ENCODE data around the gene CRYL1. TPM values are rescaled to one million over a fixed set of nuclear protein-coding genes. Genes with fewer than 3 reads are reported as not detected.

Gene CRYL1
- total RNA-seq, 1 donor from 2014 or later, result 35.0 TPM

DNA sequence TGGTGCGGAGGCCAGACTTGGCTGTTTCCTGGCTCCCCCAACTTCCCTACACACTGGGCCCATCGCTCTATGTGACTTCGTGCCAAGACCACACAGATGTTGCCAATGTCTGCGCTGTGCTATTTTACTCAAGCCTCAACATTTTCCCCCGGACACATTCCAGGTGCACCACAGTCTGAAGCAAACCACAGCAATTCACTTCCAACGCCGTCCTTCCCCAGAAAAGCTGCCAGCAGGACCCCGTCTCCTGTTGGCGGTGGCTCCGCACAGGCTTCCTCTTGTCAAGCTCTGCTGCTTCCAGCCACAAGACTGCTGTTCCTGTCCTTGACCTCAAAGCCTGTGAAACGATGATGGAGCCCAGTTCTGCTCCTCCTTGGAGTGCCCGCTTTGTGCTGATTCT lies 100.7 kb downstream of the CRYL1 start:
- DNase-seq (ENCODE audit: low spot score), result no peak

GRCh38 chr13:20424559-20424852 lies 101.2 kb downstream of the CRYL1 start:
- no peak for DNase-seq (ENCODE audit: low spot score)

DNA sequence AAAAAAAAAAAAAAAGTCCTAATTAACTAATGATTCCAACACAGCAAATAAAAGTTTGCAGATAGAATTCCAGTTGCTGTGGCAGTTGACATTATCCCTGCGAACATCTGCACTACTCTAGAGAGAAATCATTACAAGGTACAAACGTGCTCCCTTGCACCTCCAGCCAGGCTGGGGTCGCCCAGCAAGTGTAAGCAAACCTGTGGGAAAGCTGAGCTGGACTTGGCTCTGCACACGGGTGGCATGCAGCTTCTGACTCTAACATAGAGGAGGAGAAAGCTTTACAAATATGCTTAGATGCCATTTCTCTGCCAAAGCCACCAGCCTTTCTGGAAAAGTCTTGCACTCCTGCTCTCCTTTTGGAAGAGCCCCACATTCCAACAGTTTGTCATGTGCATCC lies 103.3 kb downstream of the CRYL1 start:
- DNase-seq (ENCODE audit: low spot score), result no peak

- no peak for DNase-seq (ENCODE audit: low spot score)
Measured at GRCh38 chr13:20420938-20421337, 104.7 kb downstream of the CRYL1 start.

DNA sequence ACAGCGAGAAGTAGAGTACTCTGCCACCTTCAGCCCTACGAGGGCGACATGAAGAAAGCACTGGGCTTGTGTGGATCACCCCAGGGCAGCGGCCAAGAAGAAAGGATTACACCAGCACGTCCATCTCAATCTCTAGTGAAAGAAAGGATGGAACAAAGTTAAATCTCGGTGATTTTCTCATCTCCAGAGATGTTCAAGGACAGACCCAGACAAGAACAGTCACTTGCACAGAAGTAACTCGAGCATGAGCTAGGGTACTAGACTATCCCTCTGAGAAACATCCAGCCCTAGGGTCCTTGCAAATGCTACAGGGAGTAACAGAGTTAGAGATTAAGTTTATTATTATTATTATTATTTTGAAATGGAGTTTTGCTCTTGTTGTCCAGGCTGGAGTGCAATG lies 106.7 kb downstream of the CRYL1 start:
- no peak for DNase-seq (ENCODE audit: low spot score)

- DNase-seq (ENCODE audit: low spot score), result no peak
Measured at GRCh38 chr13:20416223-20416745, 109.4 kb downstream of the CRYL1 start.

DNA sequence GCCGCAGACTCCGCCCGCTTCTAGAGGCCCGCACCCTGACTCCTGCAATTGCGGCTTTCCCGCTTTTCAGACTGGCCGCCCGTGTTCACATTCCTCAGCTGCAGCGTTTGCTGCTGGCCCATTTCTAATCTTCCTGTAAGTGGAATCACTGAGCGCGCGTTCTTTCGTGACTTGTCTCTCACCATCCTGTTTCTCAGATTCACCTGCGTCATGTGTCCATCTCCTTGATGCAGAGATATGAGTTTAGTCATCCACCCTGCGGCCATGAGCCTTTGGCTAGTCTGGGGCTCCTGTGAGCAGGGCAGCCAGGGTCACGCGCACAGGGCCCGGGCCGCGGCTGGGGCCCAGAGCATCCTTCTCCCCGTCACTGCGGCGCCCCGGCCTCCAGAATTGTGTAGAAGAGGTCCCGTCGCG lies 110.0 kb downstream of the CRYL1 start:
- no peak for DNase-seq (ENCODE audit: low spot score)

GRCh38 chr13:20415306-20415679 lies 110.4 kb downstream of the CRYL1 start:
- no peak for DNase-seq (ENCODE audit: low spot score)

DNA sequence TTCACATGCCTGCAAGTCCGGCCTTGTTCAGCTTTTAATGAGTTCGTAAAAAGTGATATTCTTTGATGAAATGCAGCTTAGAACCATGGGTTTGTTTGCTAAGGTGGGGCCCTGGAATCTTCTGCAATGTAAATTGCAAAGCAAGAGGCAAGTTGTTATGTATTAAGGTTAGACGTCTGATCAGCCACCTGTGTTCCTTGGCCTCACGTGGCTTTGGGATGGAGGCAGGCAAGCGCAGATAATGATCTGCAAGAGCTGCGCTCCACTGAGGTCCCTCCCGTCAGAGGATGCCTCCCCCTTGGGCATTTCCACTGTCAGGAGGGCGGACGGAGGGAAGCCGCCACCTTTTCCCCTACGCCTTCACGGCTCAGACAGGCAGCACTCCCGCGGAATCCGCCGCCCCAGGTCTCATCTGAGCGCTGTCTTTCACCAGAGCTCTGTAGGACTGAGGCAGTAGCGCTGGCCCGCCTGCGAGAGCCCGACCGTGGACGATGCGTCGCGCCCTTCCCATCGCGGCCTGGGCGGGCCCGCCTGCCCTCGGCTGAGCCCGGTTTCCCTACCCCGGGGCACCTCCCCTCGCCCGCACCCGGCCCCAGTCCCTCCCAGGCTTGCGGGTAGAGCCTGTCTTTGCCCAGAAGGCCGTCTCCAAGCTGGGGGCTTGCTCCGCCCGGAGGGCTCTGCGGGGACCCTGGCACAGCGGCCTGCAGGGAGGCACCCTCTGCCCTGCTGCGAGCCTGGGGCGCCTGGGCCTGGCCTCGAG lies 110.9 kb downstream of the CRYL1 start:
- no peak for DNase-seq (ENCODE audit: low spot score)

DNA sequence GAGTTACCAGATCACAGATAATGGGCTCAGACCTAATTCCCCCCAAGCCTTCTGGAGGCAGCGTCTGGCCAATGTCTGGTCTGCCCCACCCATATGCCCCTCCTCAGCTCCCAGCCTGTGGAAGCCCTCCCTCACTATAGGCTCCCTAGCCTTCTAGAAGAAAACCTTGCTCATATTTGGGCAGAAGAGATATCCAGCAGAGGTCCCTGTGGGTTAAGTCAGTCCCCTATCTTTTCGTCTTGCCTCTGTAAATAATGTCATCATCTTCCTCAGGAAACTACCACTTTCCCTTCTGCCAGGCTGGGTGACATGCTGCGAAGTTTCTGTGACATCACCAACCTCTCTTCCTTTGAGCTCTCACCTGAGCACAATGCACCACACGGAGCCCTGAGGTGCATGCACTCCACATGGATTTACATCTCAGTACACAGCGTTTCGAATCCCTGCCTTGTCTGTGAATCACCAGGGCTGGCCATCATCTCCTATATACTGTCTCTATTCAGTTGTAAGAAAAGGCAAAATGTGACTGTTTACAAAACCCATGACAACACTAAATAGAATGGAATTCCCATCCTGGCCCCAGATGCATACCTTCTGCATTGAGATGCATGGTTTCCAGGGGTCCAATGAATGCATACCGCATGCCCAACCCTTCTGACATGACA lies 112.8 kb downstream of the CRYL1 start:
- no peak for DNase-seq (ENCODE audit: low spot score)

GRCh38 chr13:20411638-20412342 lies 113.9 kb downstream of the CRYL1 start:
- no peak for DNase-seq (ENCODE audit: low spot score)

GRCh38 chr13:20410726-20411125 lies 114.9 kb downstream of the CRYL1 start:
- DNase-seq (ENCODE audit: low spot score), result no peak

GRCh38 chr13:20408181-20408580 lies 117.5 kb downstream of the CRYL1 start:
- DNase-seq (ENCODE audit: low spot score), result no peak

DNA sequence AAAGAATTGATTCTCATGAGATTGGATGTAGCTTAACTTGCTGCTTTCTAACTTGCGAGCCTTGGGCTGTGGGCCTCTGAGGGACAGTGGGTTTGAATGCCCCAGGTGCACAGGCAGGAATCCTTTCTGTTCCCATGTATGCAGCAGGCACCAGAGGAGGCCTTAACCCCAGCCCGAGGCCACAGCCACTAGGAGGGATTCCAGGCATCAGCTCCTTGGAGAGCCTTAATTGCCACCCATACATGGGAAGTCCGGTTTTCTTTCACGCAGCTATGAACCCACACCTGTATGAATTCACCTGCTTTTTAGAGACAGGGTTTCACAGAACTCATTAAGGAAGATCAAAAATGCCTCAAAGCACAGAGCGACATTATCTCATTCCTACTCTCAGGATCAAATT lies 117.9 kb downstream of the CRYL1 start:
- DNase-seq (ENCODE audit: low spot score), result no peak

GRCh38 chr13:20405691-20406090 lies 120.0 kb downstream of the CRYL1 start:
- peak; percentile 71 for DNase-seq (ENCODE audit: low spot score)

- no peak for DNase-seq (ENCODE audit: low spot score)
Measured at GRCh38 chr13:20404488-20405222, 121.0 kb downstream of the CRYL1 start.

GRCh38 chr13:20403826-20404225 lies 121.8 kb downstream of the CRYL1 start:
- DNase-seq (ENCODE audit: low spot score), result no peak

DNA sequence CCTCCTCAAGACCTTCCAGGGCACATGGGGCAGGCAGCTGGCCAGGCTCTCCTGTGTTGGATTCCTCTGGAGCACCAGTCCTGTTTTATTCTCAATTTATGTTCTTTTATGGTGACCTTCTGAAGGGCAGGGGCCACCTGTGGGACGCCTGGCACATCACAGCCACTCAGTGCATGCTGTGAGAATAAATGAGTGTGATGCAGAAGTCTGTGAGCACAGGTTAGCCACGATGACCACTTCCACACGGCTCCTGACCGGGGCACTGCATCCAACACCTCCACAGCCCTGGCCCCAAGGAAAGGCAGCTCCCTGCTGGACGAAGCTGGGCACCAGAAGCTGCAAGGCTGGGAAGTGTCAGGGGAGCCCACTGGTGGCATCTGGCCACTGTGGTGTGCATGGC lies 122.8 kb downstream of the CRYL1 start:
- no peak for DNase-seq (ENCODE audit: low spot score)

DNA sequence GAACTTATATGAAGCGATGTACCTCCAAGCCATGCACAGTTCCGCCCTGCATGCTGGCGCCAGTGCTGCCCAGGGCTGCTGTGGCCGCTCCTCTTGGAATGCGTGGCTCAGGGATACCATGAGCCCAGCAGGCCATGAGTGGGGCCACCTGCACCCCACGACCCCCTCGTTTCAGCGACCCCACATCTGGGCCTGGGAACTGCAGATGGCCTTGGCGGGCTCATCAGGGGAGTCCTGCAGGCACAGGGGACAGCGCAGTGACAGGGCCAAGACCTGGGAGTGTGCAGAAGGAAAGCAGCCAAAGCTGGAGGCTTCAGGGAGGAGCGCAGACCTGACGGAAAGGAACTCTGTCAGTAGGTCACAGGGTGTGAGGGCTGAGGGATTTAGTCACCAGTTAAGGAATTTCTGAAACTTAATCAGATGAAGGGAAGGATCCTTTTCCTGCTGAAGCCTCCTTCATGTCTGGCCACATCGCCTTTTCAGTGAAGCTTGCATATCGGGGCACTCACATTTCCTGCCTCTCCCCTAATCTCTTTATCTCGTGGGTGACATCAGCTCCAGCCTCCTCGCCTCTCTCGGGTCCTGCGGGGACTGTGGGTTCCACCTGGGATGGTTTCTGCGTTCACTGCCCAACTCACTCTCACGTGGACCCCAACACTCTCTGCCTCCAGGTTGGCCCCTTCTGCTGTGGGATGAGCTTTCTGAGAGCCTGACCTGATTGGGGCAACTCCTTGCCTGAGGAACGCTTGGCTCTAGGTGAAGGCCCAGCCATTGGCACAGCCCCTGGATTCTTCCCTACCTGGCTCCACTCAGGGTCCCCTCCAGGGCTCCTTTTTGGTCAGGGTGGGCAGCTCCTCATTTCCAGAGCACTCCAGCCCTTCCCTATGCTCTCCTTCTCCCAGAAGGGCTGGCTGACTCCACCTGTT lies 123.5 kb downstream of the CRYL1 start:
- no peak for DNase-seq (ENCODE audit: low spot score)

GRCh38 chr13:20401531-20401930 lies 124.1 kb downstream of the CRYL1 start:
- no peak for DNase-seq (ENCODE audit: low spot score)

DNA sequence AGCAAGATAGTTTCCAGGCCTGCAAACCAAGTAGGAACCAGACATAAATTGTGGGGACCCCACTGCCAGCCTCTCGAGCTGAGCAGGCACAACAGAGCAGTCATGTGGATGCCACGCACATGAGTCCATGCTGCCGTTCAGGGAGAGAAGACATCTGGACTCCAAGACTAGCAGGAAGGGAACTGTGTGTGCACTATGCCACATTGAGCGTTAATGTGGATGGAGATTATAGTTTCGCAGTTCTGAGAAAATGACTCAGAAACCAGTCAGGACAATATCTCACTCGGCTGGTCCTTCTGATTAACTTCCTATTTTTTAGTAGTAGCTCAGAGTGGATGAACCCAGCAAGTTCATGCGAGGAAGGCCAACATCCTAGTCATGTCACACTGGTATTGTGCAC lies 124.9 kb downstream of the CRYL1 start:
- no peak for DNase-seq (ENCODE audit: low spot score)

All from ureter (tissue), 1 donor.